ENCODE data around the gene DENND10.
"Not testable (repeated sequence)": the region's sequence is repeated elsewhere in the genome, so short reads cannot be mapped to it uniquely, and the experiment has no call there.

DENND10 gene

GRCh38 chr10:119176166-119176565 is 72.3 kb downstream of the DENND10 start:
- no peak for DNase-seq

DNA sequence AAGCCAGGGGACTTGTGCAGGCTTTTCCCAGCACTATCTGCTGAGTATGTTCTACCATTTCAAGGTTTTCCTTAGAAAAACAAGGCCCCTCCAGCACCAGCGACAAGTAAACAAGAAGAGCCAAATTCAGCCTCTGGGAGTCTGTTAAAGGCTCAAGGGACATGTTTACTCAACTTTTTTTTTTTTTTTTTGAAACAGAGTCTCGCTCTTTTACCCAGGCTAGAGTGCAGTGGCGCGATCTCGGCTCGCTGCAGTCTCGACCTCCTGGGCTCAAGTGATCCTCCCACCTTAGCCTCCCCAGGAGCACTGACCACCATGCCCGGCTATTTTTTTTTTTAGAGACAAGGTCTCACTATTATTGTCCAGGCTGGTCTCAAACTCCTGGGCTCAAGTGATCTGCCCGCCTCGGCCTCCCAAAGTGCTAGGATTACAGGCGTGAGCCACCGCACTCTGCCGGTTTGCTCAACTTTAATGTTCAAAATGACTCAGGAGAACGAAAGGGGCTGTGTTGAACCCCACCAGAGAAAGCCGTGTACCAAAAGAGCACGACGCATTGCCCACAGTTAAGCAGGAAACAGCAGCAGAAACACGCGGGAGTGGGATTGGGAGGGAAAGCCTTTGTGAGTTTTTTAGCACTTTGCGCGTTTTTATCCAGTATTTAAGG is 73.9 kb downstream of the DENND10 start:
- no peak for DNase-seq

DNA sequence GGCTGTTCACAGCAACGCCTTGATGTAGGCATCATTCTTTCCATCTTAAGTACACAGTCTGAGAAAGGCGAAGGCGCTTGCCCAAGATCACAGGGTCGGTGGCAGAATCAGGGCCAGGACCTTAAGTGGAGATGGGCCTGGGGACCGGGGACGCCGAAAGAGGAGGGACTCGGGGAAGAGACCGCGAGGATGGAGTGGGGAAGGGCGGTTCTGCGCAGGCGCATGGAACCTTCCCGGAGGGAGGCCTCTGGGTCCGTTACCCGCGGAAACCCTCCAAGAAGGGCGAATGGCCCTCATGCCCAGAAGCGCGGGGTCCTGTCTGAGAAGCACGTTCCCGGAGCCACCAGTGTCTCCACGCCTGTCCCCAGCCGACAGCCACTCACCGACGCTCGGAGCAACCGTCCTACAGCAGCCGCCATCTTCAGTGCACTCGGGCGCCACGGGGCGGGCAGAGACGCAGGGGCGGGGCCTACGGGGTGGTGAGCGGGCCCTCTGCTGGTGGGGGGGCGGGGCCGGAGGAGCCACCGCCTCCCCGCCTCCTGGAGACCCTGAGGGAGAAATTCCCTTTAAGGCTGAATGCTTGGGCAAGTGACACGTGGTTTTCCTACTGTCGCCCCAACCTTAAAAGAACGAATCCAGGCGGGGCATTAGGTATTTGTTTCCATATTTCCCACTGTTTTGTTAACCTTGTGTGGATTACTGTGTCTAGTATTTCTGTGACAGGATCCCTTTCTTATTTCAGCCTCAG is 74.6 kb downstream of the DENND10 start, which contains the start of gene PRDX3:
PRDX3 (minus strand) TSS at position 441 of the 748 bp plus-strand sequence; CDS start at position 419, 22 bp downstream.
- peak; percentile 78 for DNase-seq

DNA sequence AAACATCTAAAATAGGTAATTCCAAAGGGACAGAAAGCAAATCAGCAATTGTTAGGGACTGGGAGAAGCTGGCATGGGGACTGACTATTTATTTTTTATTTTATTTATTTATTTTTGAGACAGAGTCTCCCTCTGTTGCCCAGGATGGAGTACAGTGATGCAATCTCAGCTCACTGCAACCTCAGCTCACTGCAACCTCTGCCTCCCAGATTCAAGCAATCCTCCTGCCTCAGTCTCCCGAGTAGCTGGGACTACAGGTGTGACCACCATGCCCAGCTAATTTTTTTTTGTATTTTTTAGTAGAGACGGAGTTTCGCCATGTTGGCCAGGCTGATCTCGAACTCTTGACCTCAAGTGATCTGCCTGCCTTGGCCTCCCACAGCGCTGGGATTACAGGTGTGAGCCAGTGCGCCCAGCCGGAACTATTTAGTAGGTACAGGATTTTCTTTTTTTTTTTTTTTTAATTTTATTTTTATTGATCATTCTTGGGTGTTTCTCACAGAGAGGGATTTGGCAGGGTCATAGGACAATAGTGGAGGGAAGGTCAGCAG is 77.0 kb downstream of the DENND10 start:
- not testable (repeated sequence) for DNase-seq

DNA sequence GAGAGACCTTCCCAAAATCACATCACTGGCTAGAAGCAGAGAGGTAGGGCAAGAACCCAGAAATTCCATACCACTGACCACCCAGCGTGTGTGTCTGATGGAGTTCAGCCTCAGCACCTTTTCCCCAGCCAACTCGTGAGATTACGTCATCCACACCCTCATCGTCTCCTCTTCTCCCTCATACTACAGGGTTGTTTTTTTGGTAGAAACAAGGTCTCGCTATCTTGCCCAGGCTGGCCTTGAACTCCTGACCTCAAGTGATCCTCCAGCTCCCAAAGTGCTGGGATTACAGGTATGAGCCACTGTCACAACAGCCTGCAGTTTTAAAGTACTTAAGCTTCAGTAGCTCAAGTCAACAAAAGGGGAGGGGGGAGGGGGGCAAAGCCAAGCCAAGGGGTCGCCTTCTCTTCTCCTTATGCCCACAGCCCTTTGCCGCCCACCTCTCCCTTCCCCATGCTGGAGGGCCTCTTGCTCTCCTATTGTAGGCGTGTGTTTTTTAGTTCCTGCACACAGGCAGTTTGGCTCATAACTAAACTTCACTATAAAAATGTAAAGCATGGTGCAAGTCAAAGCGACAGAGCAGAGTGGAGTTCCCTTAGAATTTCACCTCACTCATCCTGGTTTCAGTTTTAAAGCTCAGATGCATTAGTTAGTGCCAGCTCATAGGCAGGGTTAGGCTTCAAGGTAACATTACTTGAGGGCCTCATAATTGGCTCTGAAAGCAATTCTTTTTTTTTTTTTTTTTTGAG is 79.9 kb downstream of the DENND10 start:
- no peak for DNase-seq

Data from NCI-H1436 treated with DMSO at 0.1 percent for 48 hours (cell line).